ENCODE results near the gene LAGE3. TPM values are rescaled to one million over a fixed set of nuclear protein-coding genes. Genes with fewer than 3 reads are reported as not detected.

The LAGE3 gene
- total RNA-seq, 1 experiment from 2014 or later: 57.8 TPM

DNA sequence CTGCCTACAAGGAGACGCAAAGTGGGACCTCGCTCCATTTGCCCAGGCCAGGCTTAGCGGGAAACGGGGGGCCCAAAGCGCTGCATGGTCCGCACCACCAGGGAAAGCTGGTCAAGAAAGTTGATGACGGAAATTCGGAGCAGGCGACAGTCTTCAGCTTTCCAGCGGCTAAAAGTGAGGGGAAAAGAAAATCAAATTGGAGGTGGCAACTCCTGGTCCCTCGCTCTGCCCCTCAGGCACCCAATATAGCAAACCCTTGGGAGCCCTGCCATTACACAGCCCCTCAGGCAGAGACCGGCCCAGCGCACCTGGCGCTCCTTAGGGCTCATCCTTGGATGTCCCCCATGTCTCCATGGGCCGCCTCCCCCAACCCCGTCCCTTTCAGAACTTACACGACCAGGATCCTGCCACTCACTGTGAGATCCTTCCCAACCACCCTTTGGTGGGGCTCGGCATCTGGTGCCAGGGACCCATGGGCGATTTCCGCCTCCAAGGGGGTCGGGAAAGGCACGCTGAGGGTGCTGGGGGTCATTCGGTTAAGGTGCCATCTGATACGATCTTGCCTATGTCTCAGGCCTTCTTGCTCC is 1.1 kb downstream of the LAGE3 start:
- no peak for DNase-seq (ENCODE audit: low spot score)

DNA sequence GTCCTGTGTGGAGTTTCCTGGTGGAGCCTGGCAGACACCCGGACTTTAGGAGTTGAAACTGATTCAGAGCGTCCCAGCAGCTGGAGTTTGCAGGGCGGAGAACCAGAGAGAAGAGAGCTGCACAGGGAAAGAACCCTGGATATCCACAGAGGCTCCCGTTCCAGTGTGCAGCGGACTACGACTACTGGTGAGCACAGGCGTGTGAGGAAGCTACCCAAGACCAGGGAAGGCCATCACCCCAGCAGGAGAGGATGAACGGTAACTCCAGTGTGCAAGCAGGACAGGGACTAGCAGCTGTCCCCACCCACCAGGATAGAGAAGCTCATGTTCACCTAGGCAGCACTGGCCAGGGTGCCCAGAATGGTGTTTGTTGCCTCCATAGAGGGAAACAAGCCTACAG is 2.3 kb downstream of the LAGE3 start:
- no peak for DNase-seq (ENCODE audit: low spot score)

DNA sequence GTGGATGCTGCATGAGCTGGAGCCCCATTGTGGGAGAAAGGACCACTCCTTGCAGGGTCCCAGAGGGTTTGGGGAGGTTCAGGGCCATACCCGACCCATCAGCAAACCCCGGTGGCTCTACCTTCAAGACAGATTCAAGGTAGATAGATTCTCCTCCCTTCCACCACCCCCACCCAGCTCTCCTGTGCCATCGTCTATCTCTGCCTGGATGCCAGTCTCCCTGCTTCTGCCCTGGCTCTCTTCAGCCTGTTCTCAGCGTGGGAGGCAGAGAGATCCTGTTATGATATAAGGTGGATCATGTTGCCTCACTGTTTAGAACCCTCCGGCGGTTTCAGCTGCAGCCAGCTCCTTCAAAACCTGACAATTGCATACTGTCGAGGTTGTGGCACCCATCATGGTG is 5.4 kb downstream of the LAGE3 start:
- no peak for DNase-seq (ENCODE audit: low spot score)

DNA sequence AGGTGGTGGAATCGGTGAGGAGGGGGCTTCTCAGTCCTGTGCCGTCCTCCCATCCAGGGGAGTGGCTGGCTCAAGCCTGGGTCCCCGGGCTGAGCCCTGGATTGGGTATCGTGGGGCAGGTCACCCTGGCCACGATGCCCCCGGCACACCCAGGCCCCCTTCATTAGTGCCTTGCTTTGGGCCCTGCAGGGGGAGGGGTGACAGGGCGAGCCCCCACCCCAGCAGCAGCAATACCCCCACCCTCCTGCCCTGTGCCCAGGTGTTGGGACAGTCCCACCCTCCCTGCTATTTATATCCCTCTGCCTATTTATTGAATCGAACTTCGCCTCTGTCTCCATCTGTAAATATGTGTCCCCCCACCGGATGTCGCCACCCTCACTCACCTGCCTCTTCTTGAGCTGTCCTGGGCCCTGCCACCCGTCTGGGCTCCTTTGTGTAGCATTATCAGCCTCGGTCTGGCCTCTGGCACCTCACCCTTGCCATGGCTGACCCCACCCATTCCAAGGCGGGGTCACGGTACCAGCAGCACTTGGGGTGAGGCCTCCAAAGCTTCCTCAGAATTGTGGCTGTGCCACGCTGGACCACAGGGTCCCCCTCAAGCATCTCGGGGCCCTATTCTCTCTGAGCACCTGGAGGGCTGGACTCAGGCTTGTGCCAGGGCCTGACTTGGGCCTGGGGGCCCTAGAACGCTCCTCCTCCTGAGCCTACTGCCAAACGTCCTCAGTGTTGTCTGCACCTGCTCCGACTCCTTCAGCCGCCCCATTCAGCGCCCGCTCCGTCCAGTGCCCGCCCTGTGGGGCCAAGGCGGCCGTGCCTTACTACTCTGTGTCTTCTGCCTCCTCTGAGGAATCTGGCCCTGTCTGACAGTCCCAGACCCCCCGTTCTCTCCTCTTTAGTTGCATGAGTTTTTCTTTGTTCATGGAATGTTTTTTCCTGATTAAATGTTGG is 6.1 kb downstream of the LAGE3 start:
- DNase-seq (ENCODE audit: low spot score): no peak

DNA sequence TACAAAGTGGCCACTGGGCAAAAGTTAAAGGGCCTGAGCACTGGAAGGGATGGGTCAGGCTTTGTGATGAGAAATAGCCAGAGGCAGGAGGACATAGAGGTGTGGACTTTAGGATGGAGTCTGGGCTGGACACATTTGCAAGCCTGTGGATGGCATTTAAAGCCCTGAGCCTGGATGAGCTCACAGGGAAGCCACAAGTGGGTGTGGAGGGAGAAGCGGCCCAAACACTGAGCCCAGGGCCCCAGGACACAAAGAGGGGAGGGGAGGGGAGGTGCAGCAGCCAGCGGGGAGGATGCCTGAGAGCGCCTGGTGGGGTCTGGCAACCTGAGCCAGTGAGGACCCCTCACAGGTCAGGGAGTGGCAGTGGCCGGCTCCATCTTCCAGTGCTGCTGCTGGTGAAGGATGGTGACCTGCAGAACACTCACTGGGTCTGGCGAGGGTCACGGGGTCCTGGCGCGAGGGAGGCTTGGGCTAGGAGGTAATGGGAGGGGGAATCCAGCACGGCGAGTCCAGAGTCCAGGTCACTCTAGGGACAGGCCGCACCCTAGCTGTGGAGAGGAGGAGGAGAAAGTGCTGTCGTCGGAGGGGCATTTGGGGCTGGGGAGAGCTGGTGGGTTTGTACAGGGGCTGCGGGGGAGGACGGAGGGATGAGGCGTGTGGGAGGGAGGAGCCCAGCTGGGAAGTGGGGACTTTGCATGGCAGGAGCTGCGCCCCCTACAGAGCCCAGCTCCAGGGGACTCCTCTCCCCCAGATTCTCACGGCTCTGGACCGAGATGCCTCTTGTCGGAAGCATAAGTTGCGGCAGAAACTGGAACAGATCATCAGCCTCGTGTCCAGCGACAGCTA is 7.0 kb downstream of the LAGE3 start:
- no peak for DNase-seq (ENCODE audit: low spot score)

DNA sequence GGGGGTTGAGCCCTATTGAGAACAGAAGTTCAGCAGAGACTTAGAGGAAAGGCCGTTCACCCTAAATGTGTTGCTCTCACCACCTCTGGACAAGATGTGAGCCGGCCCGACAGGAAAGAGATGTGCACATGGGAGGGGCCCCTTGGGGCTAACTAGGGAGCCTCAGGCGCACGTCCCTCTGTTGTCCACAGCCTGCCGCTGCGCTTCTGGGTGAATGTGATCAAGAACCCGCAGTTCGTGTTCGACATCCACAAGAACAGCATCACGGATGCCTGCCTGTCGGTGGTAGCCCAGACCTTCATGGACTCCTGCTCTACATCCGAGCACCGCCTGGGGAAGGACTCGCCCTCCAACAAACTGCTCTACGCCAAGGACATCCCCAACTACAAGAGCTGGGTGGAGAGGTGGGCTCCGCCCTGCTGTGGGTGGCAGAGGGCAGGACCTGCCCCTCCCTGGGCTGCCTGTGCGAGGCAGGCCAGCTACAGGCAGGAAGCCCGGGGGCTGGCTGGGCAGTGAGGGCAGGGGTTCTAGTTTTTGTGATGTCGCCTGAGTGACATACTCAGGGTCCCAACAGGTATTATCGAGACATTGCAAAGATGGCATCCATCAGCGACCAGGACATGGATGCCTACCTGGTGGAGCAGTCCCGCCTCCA is 8.0 kb downstream of the LAGE3 start:
- DNase-seq (ENCODE audit: low spot score): no peak

DNA sequence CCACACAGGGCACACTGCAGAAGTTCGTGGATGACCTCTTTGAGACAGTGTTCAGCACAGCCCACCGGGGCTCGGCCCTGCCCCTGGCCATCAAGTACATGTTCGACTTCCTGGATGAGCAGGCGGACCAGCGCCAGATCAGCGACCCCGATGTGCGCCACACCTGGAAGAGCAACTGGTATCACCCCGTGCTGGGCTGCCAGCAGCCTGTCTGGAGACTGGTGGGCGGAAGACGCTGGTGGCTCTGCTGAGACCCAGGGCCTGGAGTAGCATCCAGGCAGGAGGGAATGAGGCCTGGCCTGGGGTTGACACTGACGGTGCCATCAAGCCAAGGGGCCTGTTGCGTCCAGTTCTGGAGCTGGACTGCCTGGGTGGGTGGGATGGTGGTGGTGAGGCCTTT is 8.6 kb downstream of the LAGE3 start:
- no peak for DNase-seq (ENCODE audit: low spot score)

DNA sequence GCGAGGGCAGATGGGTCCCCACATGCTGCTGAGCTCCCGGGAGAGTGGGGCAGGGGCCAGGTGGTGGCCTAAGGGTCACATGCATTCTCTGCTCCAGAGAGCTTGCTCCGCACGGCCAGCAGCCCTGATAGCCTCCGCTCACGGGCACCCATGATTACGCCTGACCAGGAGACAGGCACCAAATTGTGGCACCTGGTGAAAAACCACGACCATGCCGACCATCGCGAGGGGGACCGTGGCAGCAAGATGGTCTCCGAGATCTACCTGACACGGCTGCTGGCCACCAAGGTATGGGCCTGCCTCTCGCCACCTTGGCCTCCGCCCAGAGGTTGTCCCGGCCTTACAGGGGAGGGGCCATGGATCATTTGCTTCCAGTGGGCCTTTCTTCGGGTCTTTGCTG is 9.2 kb downstream of the LAGE3 start:
- DNase-seq (ENCODE audit: low spot score): no peak

DNA sequence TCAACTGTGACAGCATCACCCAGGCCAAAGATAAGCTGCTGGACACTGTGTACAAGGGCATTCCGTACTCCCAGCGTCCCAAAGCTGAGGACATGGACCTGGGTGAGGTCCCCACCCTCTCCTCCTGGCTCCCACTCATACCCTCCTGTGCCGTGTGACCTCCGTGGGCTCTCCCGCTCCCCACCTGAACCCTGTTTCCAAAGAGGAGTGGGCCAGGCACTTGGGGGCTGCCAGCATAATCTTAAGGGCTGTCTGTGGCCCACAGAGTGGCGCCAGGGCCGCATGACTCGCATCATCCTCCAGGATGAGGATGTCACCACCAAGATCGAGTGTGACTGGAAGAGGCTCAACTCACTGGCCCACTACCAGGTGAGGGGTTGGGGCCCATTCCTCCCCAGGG is 10.0 kb downstream of the LAGE3 start:
- DNase-seq (ENCODE audit: low spot score): no peak

DNA sequence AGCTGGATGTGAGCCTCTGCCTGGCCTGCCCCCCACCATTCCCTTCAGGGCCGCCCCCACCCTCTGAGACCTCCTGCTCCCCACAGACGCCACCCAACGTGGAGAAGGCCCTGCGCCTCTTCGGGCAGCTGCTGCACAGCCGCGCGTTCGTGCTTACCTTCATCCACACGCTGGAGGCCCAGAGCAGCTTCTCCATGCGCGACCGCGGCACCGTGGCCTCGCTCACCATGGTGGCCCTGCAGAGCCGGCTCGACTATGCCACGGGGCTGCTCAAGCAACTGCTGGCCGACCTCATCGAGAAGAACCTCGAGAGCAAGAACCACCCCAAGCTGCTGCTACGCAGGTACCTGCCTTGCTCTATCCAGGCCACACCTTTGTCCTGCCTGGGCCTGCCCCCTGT is 10.9 kb downstream of the LAGE3 start:
- DNase-seq (ENCODE audit: low spot score): no peak

DNA sequence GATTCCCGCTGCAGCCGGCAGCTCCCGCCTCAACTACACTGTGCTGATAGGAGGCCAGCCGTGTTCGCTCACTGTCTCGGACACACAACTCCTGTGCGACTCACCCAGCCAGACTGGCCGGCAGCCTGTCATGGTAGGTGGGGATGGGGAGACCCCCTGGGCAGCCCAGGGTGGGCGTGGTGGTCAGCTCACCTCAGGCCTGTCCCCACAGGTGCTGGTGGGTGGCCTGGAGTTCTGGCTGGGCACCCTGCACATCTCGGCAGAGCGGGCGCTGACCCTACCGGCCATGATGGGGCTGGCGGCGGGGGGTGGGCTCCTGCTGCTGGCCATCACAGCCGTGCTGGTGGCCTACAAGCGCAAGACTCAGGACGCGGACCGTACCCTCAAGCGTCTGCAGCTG is 11.5 kb downstream of the LAGE3 start:
- no peak for DNase-seq (ENCODE audit: low spot score)

DNA sequence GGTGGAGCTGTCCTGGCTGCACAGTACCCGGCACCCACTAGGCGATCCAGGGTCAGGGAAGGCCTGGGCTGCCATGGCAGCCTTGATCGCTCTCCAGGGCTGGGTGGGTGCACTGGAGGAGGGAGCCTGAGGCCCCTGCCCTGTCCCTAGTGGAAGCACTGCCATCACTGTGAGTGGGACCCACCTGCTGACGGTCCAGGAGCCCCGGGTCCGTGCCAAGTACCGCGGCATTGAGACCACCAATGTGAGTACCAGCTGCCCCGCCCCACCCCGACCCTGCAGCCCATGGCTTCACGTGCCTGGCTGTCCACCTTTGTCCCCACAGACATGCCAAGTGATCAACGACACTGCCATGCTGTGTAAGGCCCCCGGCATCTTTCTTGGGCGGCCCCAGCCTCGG is 12.2 kb downstream of the LAGE3 start:
- DNase-seq (ENCODE audit: low spot score): no peak

DNA sequence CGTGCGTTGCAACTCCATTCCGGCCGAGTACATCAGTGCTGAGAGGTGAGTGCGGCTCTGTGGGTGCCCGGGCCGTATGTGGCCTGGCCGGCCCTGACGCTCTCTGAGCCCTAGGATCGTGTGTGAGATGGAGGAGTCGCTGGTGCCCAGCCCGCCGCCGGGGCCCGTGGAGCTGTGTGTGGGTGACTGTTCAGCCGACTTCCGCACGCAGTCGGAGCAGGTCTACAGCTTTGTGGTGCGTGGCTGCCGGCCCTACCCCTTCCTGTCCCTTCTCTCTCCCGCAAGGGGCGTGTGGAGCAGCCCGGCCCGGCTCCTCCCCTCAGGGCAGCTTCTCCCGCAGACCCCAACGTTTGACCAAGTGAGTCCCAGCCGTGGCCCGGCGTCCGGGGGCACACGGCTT is 13.0 kb downstream of the LAGE3 start:
- DNase-seq (ENCODE audit: low spot score): no peak

DNA sequence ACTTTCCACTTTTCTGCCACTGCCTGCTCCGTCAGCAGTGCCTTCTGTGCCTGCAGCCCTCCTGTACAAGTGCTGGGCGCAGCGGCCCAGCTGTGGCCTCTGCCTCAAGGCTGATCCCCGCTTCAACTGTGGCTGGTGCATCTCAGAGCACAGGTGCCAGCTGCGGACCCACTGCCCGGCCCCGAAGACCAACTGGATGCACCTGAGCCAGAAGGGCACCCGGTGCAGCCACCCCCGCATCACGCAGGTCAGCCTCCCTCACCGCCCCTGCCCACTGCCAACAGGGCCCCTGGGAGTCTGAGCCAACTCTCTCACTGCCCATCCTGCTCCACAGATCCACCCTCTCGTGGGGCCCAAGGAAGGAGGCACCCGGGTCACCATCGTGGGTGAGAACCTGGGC is 13.5 kb downstream of the LAGE3 start:
- DNase-seq (ENCODE audit: low spot score): no peak

DNA sequence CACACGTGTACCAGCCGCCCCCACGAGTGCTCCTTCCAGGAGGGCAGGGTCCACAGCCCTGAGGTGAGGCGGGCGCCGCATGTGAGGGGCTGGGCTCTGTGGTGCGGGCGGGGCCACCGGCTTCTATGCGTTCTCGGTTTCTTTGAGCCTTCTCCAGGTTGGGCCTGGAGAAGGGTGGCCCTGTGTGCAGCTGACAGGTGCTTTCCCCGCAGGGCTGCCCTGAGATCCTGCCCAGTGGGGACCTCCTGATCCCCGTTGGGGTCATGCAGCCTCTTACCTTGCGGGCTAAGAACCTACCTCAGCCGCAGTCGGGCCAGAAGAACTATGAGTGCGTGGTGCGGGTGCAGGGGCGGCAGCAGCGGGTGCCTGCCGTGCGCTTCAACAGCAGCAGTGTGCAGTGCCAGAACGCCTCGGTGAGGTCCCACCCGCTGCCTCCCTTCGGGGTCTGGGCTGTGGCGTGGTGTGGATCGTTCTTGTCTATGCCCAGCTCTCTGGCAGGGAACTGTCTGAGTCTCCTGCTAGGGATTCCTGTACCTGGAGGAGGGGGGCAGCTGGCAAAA is 14.2 kb downstream of the LAGE3 start:
- no peak for DNase-seq (ENCODE audit: low spot score)

DNA sequence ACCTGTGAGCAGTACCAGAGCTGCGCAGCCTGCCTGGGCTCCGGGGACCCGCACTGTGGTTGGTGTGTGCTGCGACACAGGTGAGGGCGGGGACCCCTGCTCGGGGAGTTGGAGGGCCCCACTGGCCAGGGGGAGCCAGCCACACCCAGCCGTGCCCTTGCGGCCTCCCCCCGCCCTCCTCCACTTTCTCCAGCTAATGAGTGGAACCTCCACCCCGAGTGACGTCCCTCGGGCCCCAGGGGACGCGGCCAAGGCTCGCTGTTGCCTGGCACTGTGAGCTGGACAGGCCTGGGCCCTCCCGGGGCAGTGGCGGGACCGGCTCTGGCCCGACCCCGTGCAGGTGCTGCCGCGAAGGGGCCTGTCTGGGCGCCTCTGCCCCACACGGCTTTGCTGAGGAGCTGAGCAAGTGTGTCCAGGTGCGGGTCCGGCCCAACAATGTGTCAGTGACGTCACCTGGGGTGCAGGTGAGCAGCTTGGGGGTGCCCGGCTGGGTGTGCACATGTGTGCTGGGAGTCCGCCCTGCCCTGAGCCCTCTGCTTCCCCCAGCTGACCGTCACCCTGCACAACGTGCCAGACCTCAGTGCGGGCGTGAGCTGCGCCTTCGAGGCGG is 15.4 kb downstream of the LAGE3 start:
- DNase-seq (ENCODE audit: low spot score): no peak

DNA sequence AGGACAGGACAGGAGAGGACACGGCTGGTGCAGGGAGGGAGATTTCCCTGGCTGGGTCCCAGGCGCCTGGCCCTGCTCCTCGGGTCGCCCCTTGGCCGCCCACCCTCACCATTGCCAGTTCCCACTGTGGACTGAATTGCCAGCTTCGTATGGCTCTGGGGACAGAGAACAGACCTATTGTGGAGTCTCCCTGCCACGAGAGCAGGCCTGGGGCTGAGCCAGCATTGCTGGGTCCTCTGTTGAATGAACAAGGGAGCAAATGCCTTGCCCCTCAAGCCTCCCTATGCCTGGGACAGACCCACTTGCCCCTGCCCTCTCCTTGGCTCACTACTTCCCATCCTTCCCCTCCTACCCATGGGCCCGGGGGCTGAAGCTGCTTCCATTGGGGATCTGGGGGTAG is 16.7 kb downstream of the LAGE3 start:
- no peak for DNase-seq (ENCODE audit: low spot score)

DNA sequence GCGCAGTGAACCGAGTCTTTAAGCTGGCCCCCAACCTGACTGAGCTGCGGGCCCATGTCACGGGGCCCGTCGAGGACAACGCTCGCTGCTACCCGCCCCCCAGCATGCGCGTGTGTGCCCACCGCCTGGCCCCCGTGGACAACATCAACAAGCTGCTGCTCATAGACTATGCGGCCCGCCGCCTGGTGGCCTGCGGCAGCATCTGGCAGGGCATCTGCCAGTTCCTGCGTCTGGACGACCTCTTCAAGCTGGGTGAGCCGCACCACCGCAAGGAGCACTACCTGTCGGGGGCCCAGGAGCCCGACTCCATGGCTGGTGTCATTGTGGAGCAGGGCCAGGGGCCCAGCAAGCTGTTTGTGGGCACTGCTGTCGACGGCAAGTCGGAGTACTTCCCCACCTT is 18.8 kb downstream of the LAGE3 start:
- DNase-seq (ENCODE audit: low spot score): no peak

DNA sequence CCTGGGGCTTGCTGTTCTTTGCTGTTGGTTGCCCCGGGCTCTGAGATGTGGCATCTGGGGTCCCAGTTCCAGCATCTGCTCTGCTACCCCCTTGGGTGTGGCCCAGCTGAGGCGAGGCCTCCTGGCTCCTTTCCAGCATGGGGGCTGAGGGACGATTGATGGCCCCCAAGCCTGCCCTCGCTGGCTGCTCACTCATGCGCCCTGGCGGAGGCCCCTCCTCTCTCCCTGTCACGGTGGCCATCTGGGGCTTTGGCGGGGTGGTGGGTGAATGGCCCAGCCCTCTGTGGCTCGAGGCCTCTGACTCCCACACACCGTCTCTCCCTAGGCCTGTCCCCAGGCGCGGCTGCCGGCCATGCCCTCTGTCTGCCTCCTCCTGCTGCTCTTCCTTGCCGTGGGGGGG is 19.2 kb downstream of the LAGE3 start:
- DNase-seq (ENCODE audit: low spot score): no peak

DNA sequence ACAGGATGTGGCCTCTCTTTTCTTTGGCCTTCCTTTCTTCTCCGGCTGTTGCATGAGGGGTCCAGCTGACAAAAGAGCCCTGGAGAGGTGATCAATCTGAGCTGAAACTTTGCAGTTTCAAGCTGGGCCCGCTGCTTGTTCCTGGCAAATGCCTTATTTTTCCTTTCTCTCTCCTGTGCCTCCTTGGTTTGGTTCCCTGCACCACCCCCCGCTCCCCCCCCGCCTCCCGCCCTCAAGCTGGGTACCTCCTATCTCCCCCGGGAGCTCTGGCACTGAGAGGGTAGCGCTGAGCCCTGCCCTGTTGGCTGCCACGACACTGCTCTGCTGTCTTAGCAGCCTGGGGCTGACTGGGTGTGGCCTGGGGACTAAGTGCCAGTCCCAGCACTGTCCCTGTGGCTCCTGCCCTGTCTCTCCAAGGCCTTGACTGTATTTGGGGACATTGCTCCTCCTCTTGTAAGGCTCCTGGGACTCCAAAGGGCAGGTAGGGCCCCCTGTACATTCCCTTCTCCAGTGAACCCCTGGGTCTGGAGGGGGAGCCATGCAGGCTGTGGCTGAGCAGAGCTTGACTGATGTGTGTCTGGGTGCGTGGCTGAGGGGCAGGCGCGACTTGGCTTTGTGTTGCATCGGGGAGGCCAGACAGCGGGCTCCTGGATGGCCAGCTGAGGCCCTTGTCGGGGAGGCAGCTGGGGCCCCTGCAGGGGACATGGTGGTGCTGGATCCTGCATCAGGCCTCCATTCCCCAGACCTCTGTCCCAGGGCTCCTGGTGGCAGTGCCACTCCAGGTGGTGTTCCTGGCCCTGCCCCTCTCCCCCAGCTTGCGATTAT is 19.9 kb downstream of the LAGE3 start:
- peak; percentile 40 for DNase-seq (ENCODE audit: low spot score)

Data from H4 (cell line).